Vagina (tissue), 2 donors: ENCODE measurements around the gene ASIC1.

Experiments
- POLR2A ChIP-seq, 2 donors: fragments of 450-650 bp; IDR thresholded peaks; one replicate each; pipeline ENCODE4 v1.6.1; 2017; ENCODE audit warnings: antibody characterized with exemption in 2 of 2, mild to moderate bottlenecking in 2 of 2, moderate library complexity in 2 of 2
- POLR2AphosphoS5 ChIP-seq, 2 donors: sonication (generic); formaldehyde crosslinking; IDR thresholded peaks; one replicate each; pipeline ENCODE4 v1.9.0; 2017; ENCODE audit warnings: antibody characterized with exemption in 2 of 2, mild to moderate bottlenecking in 2 of 2, low read depth in 1 of 2; ENCODE audit not compliant: insufficient read depth in 1 of 2
- TF ChIP-seq, protein P1 (sequence below), 3 experiments: fragments of 450-650 bp in 2 of 3; fragments of 200-600 bp in 1 of 3; sonication (generic) in 1 of 3; IDR thresholded peaks; one replicate each; pipeline ENCODE4 v1.5.1; 2017 to 2019; ENCODE audit warnings: antibody characterized with exemption in 3 of 3, mild to moderate bottlenecking in 2 of 3, moderate library complexity in 2 of 3

DNA sequence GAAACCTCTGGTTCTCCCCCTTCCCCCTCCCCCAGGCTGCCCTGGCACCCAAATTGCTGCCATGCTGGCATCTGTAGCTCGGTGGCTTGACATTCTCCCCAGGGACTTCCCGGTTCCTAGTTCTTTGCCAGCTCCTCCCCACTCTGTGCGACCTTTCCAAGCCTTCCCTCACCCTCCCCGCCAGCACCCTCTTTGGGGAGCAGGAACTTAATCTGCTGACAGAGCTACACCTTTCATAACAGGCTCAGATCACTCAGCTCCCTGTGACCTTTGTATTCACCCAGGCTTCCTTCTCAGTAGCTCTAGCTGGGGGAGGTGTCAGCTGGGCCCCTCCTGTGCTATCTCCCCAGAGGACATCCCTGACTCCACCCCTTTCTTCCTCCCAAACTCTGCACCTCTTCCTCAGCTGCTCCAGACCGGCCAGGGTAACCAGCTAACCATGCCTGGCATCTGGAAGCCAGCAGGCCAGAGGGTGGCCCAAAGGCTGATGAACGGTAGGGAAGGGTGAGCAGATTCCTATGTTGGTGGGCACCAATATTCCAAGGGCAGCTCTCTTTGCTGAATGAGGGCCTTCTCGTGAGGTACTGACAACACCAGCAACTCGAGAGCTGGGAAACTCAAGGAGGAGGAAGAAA lies 52.8 kb downstream of the ASIC1 start:
- TF ChIP-seq POLR2AphosphoS5 (IDR thresholded peaks at IDR 0.05; ENCODE audit: insufficient read depth in 1 of 2, low read depth in 1 of 2) (no peak), POLR2A (IDR thresholded peaks at IDR 0.05) (no peak)
- TF ChIP-seq, protein P1, sequence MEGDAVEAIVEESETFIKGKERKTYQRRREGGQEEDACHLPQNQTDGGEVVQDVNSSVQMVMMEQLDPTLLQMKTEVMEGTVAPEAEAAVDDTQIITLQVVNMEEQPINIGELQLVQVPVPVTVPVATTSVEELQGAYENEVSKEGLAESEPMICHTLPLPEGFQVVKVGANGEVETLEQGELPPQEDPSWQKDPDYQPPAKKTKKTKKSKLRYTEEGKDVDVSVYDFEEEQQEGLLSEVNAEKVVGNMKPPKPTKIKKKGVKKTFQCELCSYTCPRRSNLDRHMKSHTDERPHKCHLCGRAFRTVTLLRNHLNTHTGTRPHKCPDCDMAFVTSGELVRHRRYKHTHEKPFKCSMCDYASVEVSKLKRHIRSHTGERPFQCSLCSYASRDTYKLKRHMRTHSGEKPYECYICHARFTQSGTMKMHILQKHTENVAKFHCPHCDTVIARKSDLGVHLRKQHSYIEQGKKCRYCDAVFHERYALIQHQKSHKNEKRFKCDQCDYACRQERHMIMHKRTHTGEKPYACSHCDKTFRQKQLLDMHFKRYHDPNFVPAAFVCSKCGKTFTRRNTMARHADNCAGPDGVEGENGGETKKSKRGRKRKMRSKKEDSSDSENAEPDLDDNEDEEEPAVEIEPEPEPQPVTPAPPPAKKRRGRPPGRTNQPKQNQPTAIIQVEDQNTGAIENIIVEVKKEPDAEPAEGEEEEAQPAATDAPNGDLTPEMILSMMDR (IDR thresholded peaks at IDR 0.05): no peak
